Measurements from ENCODE around the gene SLX4IP. TPM values are rescaled to one million over a fixed set of nuclear protein-coding genes. Genes with fewer than 3 reads are reported as not detected.

The SLX4IP gene
- total and polyA plus RNA-seq, 2 of the 13 experiments (the other 11 are each of a cell fraction or from before 2014, with no cell fraction given): 3.6 to 7.3 TPM

DNA sequence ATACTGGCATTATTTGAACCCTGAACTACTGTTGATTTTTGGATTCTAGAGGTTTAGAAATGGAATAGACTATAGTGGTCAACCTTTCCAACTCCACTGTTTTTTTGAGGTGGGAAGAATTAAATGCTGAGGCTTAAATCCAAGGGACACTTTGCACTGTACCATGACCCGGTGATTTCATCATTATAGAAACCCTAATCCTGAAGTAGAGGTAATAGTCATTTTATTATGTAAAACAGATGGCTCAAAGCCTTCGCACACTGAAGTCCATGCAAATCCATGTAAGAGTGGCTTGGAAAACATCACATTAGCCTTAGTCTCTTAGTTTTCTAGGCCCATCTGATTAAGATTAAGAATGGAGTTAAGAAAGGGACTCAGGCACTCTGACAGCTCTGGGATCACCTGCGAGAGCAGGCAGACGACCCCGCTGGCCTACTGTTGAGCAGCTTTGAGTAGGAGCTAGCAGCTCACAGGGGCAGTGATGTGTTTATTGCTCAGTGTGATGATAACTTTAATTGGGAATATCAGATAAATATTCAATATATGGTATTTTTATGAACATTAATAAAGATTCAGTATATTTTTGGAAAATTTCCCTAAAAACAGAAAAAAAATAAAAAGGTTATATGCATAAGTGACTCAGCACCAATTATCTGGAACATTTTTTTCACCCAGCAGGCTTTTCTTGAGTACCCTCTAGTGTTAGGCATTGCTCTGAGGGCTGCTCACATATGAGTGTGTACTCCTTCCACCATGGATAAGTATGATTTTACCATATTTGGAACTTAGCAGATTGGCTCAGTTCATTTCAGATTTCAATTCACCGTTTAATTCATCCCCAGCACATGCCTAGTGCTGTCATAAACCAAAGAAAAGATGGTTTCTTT, 13.4 kb downstream of the SLX4IP start:
- Histone ChIP-seq H3K9me3 (ENCODE audit: low read length) (no peaks in the 10 kb centered on the region), H3K79me2 (ENCODE audit: insufficient read depth, low read length) (peaks cover 20% of the 10 kb centered on the region), H3K4me3 (replicated peaks in 1 of 3; ENCODE audit: insufficient read depth in 1 of 3, low read depth in 2 of 3, low read length in 3 of 3) (no peak overlapping the region), H3K4me1 (ENCODE audit: insufficient read depth, low read length) (peaks cover 20% of the 10 kb centered on the region; the same call in 1 of the 2 replicates), H3K9ac (ENCODE audit: insufficient read depth, low read depth, low read length) (no peak overlapping the region), H2AFZ (ENCODE audit: low read length) (no peak overlapping the region), H3K27me3 (ENCODE audit: control insufficient read depth in 1 of 2, insufficient read depth in 2 of 2, low read length in 2 of 2) (no peaks in the 10 kb centered on the region), H4K20me1 (ENCODE audit: insufficient read depth, low read length) (no peaks in the 10 kb centered on the region), H3K4me2 (ENCODE audit: low read depth, low read length) (no peak overlapping the region), H3K36me3 (replicated peaks in 1 of 2; ENCODE audit: control insufficient read depth in 1 of 2, insufficient read depth in 2 of 2, low read length in 2 of 2) (no peaks in the 10 kb centered on the region), H3K27ac (ENCODE audit: extremely low read length, insufficient read depth, low read length) (peak overlapping the region; percentile 3)
- WGBS (ENCODE audit: low lambda C conversion rate): 93% methylated on average over 6 of the region's 6 CpGs
- ChIA-PET CTCF (ENCODE audit: low intra/inter-chr PET ratio, low total read pairs) (no interaction called here), POLR2A (interaction anchor here (1.9 kb wide), 1 partner anchor 14 kb away, joined by 11 read pairs; the partner anchor contains the start of genes MKKS and SLX4IP)
- FAIRE-seq (no peak), DNase-seq (ENCODE audit: low spot score) (no peak), ATAC-seq (peak; percentile 42; the same call in 1 of the 3 replicates)
- no TSS peak for BruUV-seq (replicated peaks)
- in situ Hi-C loops (cut with HindIII; ENCODE audit: extremely low pct_ligation_motif_present, low pct_unique_long_range_greater_than_20kb) (loop anchor here (25.0 kb wide), 1 partner anchor 1089 kb away; no protein-coding TSS in a partner anchor), intact Hi-C loops (cut with micrococcal nuclease; ENCODE audit: unreplicated experiment) (no loop called here)
- TF ChIP-seq NFE2L2 (IDR thresholded peaks at IDR 0.05; ENCODE audit: low read length) (0 out of 2 replicates have a peak, but pooled peaks have one; percentile 30), ZNF780A (CRISPR knock-in tag; IDR thresholded peaks at IDR 0.05) (no peak)

GRCh38 chr20:10449270-10449669, 14.2 kb downstream of the SLX4IP start:
- Histone ChIP-seq H3K79me2 (ENCODE audit: insufficient read depth, low read length) (peaks cover 20% of the 10 kb centered on the region), H3K4me3 (replicated peaks in 1 of 3; ENCODE audit: insufficient read depth in 1 of 3, low read depth in 2 of 3, low read length in 3 of 3) (no peak overlapping the region), H3K27ac (ENCODE audit: extremely low read length, insufficient read depth, low read length) (no peak overlapping the region), H3K27me3 (ENCODE audit: control insufficient read depth in 1 of 2, insufficient read depth in 2 of 2, low read length in 2 of 2) (no peaks in the 10 kb centered on the region), H3K4me1 (ENCODE audit: insufficient read depth, low read length) (peaks cover 20% of the 10 kb centered on the region), H4K20me1 (ENCODE audit: insufficient read depth, low read length) (no peaks in the 10 kb centered on the region), H3K36me3 (replicated peaks in 1 of 2; ENCODE audit: control insufficient read depth in 1 of 2, insufficient read depth in 2 of 2, low read length in 2 of 2) (no peaks in the 10 kb centered on the region), H2AFZ (ENCODE audit: low read length) (no peak overlapping the region), H3K9ac (ENCODE audit: insufficient read depth, low read depth, low read length) (no peak overlapping the region), H3K4me2 (ENCODE audit: low read depth, low read length) (no peak overlapping the region), H3K9me3 (ENCODE audit: low read length) (no peaks in the 10 kb centered on the region)
- ChIA-PET CTCF (ENCODE audit: low intra/inter-chr PET ratio, low total read pairs) (no interaction called here), POLR2A (interaction anchor here (1.9 kb wide), 1 partner anchor 15 kb away, joined by 11 read pairs; the partner anchor contains the start of genes MKKS and SLX4IP)
- FAIRE-seq (no peak), DNase-seq (ENCODE audit: low spot score) (no peak), ATAC-seq (no peak)
- intact Hi-C loops (cut with micrococcal nuclease; ENCODE audit: unreplicated experiment): no loop called here
- WGBS (ENCODE audit: low lambda C conversion rate): 97% methylated on average over 2 of the region's 2 CpGs
- BruUV-seq (replicated peaks): no TSS peak
- in situ Hi-C loops (cut with HindIII; ENCODE audit: extremely low pct_ligation_motif_present, low pct_unique_long_range_greater_than_20kb): loop anchor here (25.0 kb wide), 1 partner anchor 1088 kb away; no protein-coding TSS in a partner anchor
- TF ChIP-seq ZNF318 (CRISPR knock-in tag; IDR thresholded peaks at IDR 0.05) (no peak), ZNF251 (CRISPR knock-in tag; IDR thresholded peaks at IDR 0.05) (no peak), HOXA7 (CRISPR knock-in tag; IDR thresholded peaks at IDR 0.05) (no peak), NFE2 (CRISPR knock-in tag; IDR thresholded peaks at IDR 0.05) (no peak)
